Left renal pelvis (tissue), 4 donors: Measurements from ENCODE around the gene DENND1C. TPM values are rescaled to one million over a fixed set of nuclear protein-coding genes. Genes with fewer than 3 reads are reported as not detected.

Experiments
- DNase-seq, 4 donors: peaks; one replicate each; pipeline ENCODE4 v3.0.0-alpha.2; 2013; ENCODE audit warnings: low read depth in 4 of 4, low spot score in 3 of 4
- polyA plus RNA-seq, 4 donors: library from polyadenylated mRNA; unstranded; fragments of 120-200 nt; gene quantifications; one replicate each; pipeline ENCODE4 v1.2.1, GENCODE V29; 2013; ENCODE audit not compliant: insufficient read length in 4 of 4

DENND1C gene
- 10 to 100 TPM in 3 of 4 donors, 1 to 10 TPM in 1; 1.5 to 40.6 (median 36.1) TPM for polyA plus RNA-seq

GRCh38 chr19:6481541-6482342, at the start of gene DENND1C:
DENND1C (minus strand) TSS chr19:6481787; CDS start chr19:6481695, 92 bp downstream.
- no peak for DNase-seq

GRCh38 chr19:6530386-6531162, 49.0 kb upstream of the DENND1C start, which contains the start of gene TNFSF9:
TNFSF9 (plus strand) TSS chr19:6531026; CDS start chr19:6531037, 11 bp downstream.
- DNase-seq = peak in 3 of 4 donors; percentile 62 to 67 (median 65)

- no peak for DNase-seq
Observed at GRCh38 chr19:6529937-6530385, 48.4 kb upstream of the DENND1C start.

GRCh38 chr19:6529351-6529750, 47.8 kb upstream of the DENND1C start:
- DNase-seq = no peak

GRCh38 chr19:6528544-6529121, 47.0 kb upstream of the DENND1C start:
- no peak for DNase-seq

- no peak for DNase-seq
Observed at GRCh38 chr19:6527893-6528543, 46.4 kb upstream of the DENND1C start.

GRCh38 chr19:6524311-6524710, 42.7 kb upstream of the DENND1C start:
- no peak for DNase-seq

- DNase-seq = no peak
Observed at GRCh38 chr19:6522712-6523111, 41.1 kb upstream of the DENND1C start.

GRCh38 chr19:6521718-6522646, 40.4 kb upstream of the DENND1C start:
- DNase-seq = no peak

GRCh38 chr19:6519289-6519688, 37.7 kb upstream of the DENND1C start:
- no peak for DNase-seq

- DNase-seq = no peak
Observed at GRCh38 chr19:6518145-6518911, 36.7 kb upstream of the DENND1C start.

GRCh38 chr19:6516659-6517291, 35.2 kb upstream of the DENND1C start:
- DNase-seq = peak; percentile 64 to 76 (median 74)

GRCh38 chr19:6516018-6516658, 34.6 kb upstream of the DENND1C start:
- DNase-seq = peak; percentile 67 to 82 (median 79)

GRCh38 chr19:6514926-6515544, 33.4 kb upstream of the DENND1C start:
- no peak for DNase-seq

GRCh38 chr19:6514089-6514488, 32.5 kb upstream of the DENND1C start:
- DNase-seq = no peak

- no peak for DNase-seq
Observed at GRCh38 chr19:6510618-6511017, 29.0 kb upstream of the DENND1C start.
